ENCODE results near the gene MME. TPM values are rescaled to one million over a fixed set of nuclear protein-coding genes. Genes with fewer than 3 reads are reported as not detected.

MME gene
- total and polyA plus RNA-seq, 4 donors: 4.1 to 20.7 (median 9.5) TPM

- Histone ChIP-seq H3K9ac (ENCODE audit: low read depth in 1 of 2, low read length in 2 of 2) (no peak overlapping the region), H3K9me3 (ENCODE audit: control insufficient read depth in 4 of 4, low read length in 3 of 4) (no peaks in the 10 kb centered on the region), H3K27me3 (ENCODE audit: control insufficient read depth in 4 of 4, insufficient read depth in 4 of 4, low read length in 3 of 4) (no peaks in the 10 kb centered on the region), H3K27ac (ENCODE audit: low read depth in 1 of 2, low read length in 2 of 2) (no peak overlapping the region), H3K4me3 (ENCODE audit: low read depth in 1 of 3, low read length in 3 of 3) (no peak overlapping the region), H3K36me3 (ENCODE audit: control insufficient read depth in 4 of 4, insufficient read depth in 3 of 4, low read depth in 1 of 4, low read length in 3 of 4) (no peaks in the 10 kb centered on the region), H3K4me1 (ENCODE audit: control insufficient read depth in 4 of 4, insufficient read depth in 4 of 4, low read length in 3 of 4) (no peaks in the 10 kb centered on the region)
- 93% methylated on average over 5 of the region's 5 CpGs for WGBS
- DNase-seq (ENCODE audit: low spot score): no peak
- TF ChIP-seq NR2F2 (IDR thresholded peaks at IDR 0.05): no peak
- no peak for TF ChIP-seq TAF1 (conservative IDR thresholded peaks at IDR 0.05)
- no peak for TF ChIP-seq HNF4G (IDR thresholded peaks at IDR 0.05)
- TF ChIP-seq EGR1 (IDR thresholded peaks at IDR 0.05; ENCODE audit: low read depth in 2 of 2): no peak
- TF ChIP-seq HNF4A (conservative IDR thresholded peaks at IDR 0.05): no peak
- TF ChIP-seq JUND (IDR thresholded peaks at IDR 0.05): no peak
- TF ChIP-seq GABPA (IDR thresholded peaks at IDR 0.05 in 1 of 2, conservative IDR thresholded peaks at IDR 0.05 in 1 of 2): no peak
- no peak for TF ChIP-seq REST (IDR thresholded peaks at IDR 0.05)
- no peak for TF ChIP-seq ATF3 (IDR thresholded peaks at IDR 0.05)
- no peak for TF ChIP-seq FOXA2 (IDR thresholded peaks at IDR 0.05)
- no peak for TF ChIP-seq RAD21 (IDR thresholded peaks at IDR 0.05)
- TF ChIP-seq FOXA1 (IDR thresholded peaks at IDR 0.05): no peak
- TF ChIP-seq RXRA (IDR thresholded peaks at IDR 0.05): no peak
- TF ChIP-seq MAX (IDR thresholded peaks at IDR 0.05): no peak
- no peak for TF ChIP-seq ZBTB33 (IDR thresholded peaks at IDR 0.05)
- TF ChIP-seq CTCF (IDR thresholded peaks at IDR 0.05; ENCODE audit: low read depth, low read length, missing input control): no peak
- TF ChIP-seq YY1 (IDR thresholded peaks at IDR 0.05): no peak
- TF ChIP-seq SP1 (IDR thresholded peaks at IDR 0.05): no peak
These were observed 145.3 kb downstream of the MME start for GRCh38 chr3:155225417-155225816.

Measured in liver (tissue), 9 donors.